A549 (cell line): ENCODE results near the gene TMEM200A. TPM values are rescaled to one million over a fixed set of nuclear protein-coding genes. Genes with fewer than 3 reads are reported as not detected.

Experiments used
- ATAC-seq, 2 experiments: fragments of 200-7000 bp in 1 of 2; fragments of >200 bp in 1 of 2; cut with Nextera tagmentation in 1 of 2; cut with Tn5 transposase in 1 of 2; 3 replicates each; pipeline versions ENCODE4 v1.8.0 to v1.9.1; 2018 to 2020; ENCODE audit warnings: mild to moderate bottlenecking in 1 of 2, moderate library complexity in 1 of 2
- CTCF ChIA-PET: fragments of 300-600 bp; sonication (Branson Sonifier 250); formaldehyde crosslinking; extraction: SDS; loops from one replicate; lab custom pipeline; 2021; ENCODE audit warnings: antibody characterized with exemption, inconsistent platforms; lab: Yijun Ruan, JAX
- POLR2A ChIA-PET: fragments of 350-600 bp; formaldehyde crosslinking; extraction: SDS; loops from one replicate; lab custom pipeline; 2021; ENCODE audit warnings: antibody characterized with exemption, inconsistent platforms; lab: Yijun Ruan, JAX
- DNase-seq, 2 experiments: peaks; one replicate each; pipeline versions ENCODE4 v3.0.0 to v3.0.0-alpha.2; 2011 to 2016; ENCODE audit warnings: low read depth in 1 of 2, low spot score in 1 of 2
- FAIRE-seq: peaks from 2 replicates; lab custom pipeline; 2011; peaks lifted over from hg19 to GRCh38; lab: Jason Lieb, UNC
- H3K27ac ChIP-seq, 2 experiments: fragments of >200 bp; sonication (Bioruptor Twin); formaldehyde crosslinking; 3 replicates each; pipeline ENCODE4 v1.5.1; 2016 to 2017
- H3K4me1 ChIP-seq: fragments of >200 bp; sonication (Bioruptor Twin); formaldehyde crosslinking; 3 replicates; pipeline ENCODE4 v1.6.1; 2016
- H3K4me2 ChIP-seq: fragments of >200 bp; sonication (Bioruptor Twin); formaldehyde crosslinking; 3 replicates; pipeline ENCODE4 v1.6.1; 2016
- H3K4me3 ChIP-seq: fragments of >200 bp; sonication (Bioruptor Twin); formaldehyde crosslinking; 3 replicates; pipeline ENCODE4 v1.5.1; 2016
- H3K9me3 ChIP-seq: fragments of >200 bp; sonication (Bioruptor Twin); formaldehyde crosslinking; 3 replicates; pipeline ENCODE4 v1.6.1; 2016
- CTCF ChIP-seq: fragments of >200 bp; sonication (Bioruptor Twin); formaldehyde crosslinking; IDR thresholded peaks from 3 replicates; pipeline ENCODE4 v1.5.1; 2016
- ELK1 ChIP-seq: fragments of 150-350 bp; IDR thresholded peaks from 2 replicates; pipeline ENCODE4 v1.6.1; 2014; ENCODE audit warnings: low read depth, mild to moderate bottlenecking, low read length
- EP300 ChIP-seq, 2 experiments: fragments of >200 bp; sonication (Bioruptor Twin); formaldehyde crosslinking; IDR thresholded peaks; 2 replicates in 1 of 2; 3 replicates in 1 of 2; pipeline ENCODE4 v1.6.1; 2016 to 2017
- FOSL2 ChIP-seq, 2 experiments: fragments of 450-650 bp in 1 of 2; fragments of >200 bp in 1 of 2; sonication (Bioruptor Twin) in 1 of 2; formaldehyde crosslinking; IDR thresholded peaks; 2 replicates each; pipeline versions ENCODE4 v1.5.0 to v1.6.1; 2016 to 2020; ENCODE audit warnings: mild to moderate bottlenecking in 1 of 2, moderate library complexity in 1 of 2
- GATA3 ChIP-seq: IDR thresholded peaks from 2 replicates; pipeline ENCODE4 v1.6.1; 2012; ENCODE audit warnings: borderline replicate concordance
- HDAC2 ChIP-seq: fragments of 200-600 bp; sonication (generic); IDR thresholded peaks from 2 replicates; pipeline ENCODE4 v1.6.1; 2016
- HES2 ChIP-seq: fragments of >200 bp; sonication (Bioruptor Twin); formaldehyde crosslinking; IDR thresholded peaks from 2 replicates; pipeline ENCODE4 v1.6.1; 2016
- HOXB13 ChIP-seq: fragments of 250-450 bp; sonication (Bioruptor Pico); IDR thresholded peaks from 2 replicates; pipeline ENCODE4 v1.5.0; 2020; ENCODE audit warnings: low read depth, mild to moderate bottlenecking, moderate library complexity
- MAFK ChIP-seq: fragments of 450-650 bp; IDR thresholded peaks from 2 replicates; pipeline ENCODE4 v1.6.1; 2014; ENCODE audit not compliant: partially characterized antibody
- MAX ChIP-seq: IDR thresholded peaks from 2 replicates; pipeline ENCODE4 v1.6.1; 2012
- MAZ ChIP-seq: fragments of 150-350 bp; IDR thresholded peaks from 2 replicates; pipeline ENCODE4 v1.6.1; 2014; ENCODE audit warnings: antibody characterized with exemption, low read depth, low read length, borderline replicate concordance
- PHF8 ChIP-seq: fragments of 200-600 bp; sonication (generic); IDR thresholded peaks from 2 replicates; pipeline ENCODE4 v1.6.1; 2016; ENCODE audit warnings: low read depth, mild to moderate bottlenecking, antibody characterized with exemption, moderate library complexity, borderline replicate concordance
- TFCP2L1 ChIP-seq: fragments of 250-450 bp; sonication (Bioruptor Pico); IDR thresholded peaks from 2 replicates; pipeline ENCODE4 v1.5.0; 2021; ENCODE audit warnings: mild to moderate bottlenecking
- WGBS: methylation state at CpG from one replicate; pipeline ENCODE4 v1.1.6; 2017; ENCODE audit errors: missing lambda C conversion rate; 5-methylcytosine and 5-hydroxymethylcytosine counted together
- polyA plus RNA-seq, 4 experiments: library from polyadenylated mRNA; depleted of rRNA in 3 of 4; stranded (reverse); fragments of >200 nt; fragmentation: RNase III in 1 of 4; extraction: RNeasy Plus Mini Kit Qiagen cat#74134 plus additional on column Dnase treatment in 1 of 4; gene quantifications; 2 replicates in 3 of 4; 3 replicates in 1 of 4; pipeline ENCODE4 v1.2.3, GENCODE V29; 2011 to 2017

Gene TMEM200A
- polyA plus RNA-seq, 2 of the 4 experiments (the other 2 are of a cell fraction) = 0.03 TPM; not detected in 1

GRCh38 chr6:130420911-130421310 lies 55.1 kb downstream of the TMEM200A start:
- Histone ChIP-seq H3K4me3 (no peak overlapping the region), H3K27ac (no peak overlapping the region), H3K9me3 (no peaks in the 10 kb centered on the region)
- ATAC-seq (no peak), DNase-seq (no peak)
- POLR2A ChIA-PET = no interaction called here
- 42% methylated on average over 4 of the region's 4 CpGs for WGBS
- TF ChIP-seq MAFK = no peak
- TF ChIP-seq HOXB13 (CRISPR knock-in tag) = no peak
- TF ChIP-seq PHF8 = no peak
- TF ChIP-seq GATA3 = no peak
- TF ChIP-seq, all 56 proteins: peak for 0
- CTCF ChIA-PET = no interaction called here
- Histone ChIP-seq H3K4me1 (no peaks in the 10 kb centered on the region), H3K4me2 (no peak overlapping the region)
- no peak for FAIRE-seq

- DNase-seq (no peak), FAIRE-seq (no peak), ATAC-seq (no peak)
- Histone ChIP-seq H3K4me1 (no peaks in the 10 kb centered on the region), H3K4me3 (no peak overlapping the region), H3K4me2 (no peak overlapping the region), H3K27ac (no peak overlapping the region), H3K9me3 (no peaks in the 10 kb centered on the region)
- TF ChIP-seq EP300 (IDR thresholded peaks at IDR 0.05) = no peak
- TF ChIP-seq ELK1 = no peak
- CTCF ChIA-PET = no interaction called here
- POLR2A ChIA-PET = no interaction called here
- WGBS = 0% methylated on average over 1 of the region's 1 CpG
Measured at GRCh38 chr6:130421585-130421984, 55.8 kb downstream of the TMEM200A start.

- Histone ChIP-seq H3K4me1 (no peaks in the 10 kb centered on the region), H3K27ac (no peak overlapping the region), H3K4me2 (no peak overlapping the region), H3K4me3 (no peak overlapping the region), H3K9me3 (no peaks in the 10 kb centered on the region)
- POLR2A ChIA-PET = no interaction called here
- CTCF ChIA-PET = no interaction called here
- no peak for FAIRE-seq
- ATAC-seq = no peak
- no peak for DNase-seq
- WGBS = 20% methylated on average over 3 of the region's 3 CpGs
- TF ChIP-seq MAX = no peak
- no peak for TF ChIP-seq FOSL2 (IDR thresholded peaks at IDR 0.05)
- no peak for TF ChIP-seq FOSL2 (CRISPR knock-in tag; IDR thresholded peaks at IDR 0.05)
- peak; percentile 36 for TF ChIP-seq MAFK
Measured at GRCh38 chr6:130423044-130423443, 57.2 kb downstream of the TMEM200A start.

- Histone ChIP-seq H3K4me1 (no peaks in the 10 kb centered on the region), H3K4me3 (no peak overlapping the region), H3K27ac (no peak overlapping the region), H3K4me2 (no peak overlapping the region), H3K9me3 (no peaks in the 10 kb centered on the region)
- FAIRE-seq = no peak
- POLR2A ChIA-PET = no interaction called here
- no peak for DNase-seq
- 0% methylated on average over 2 of the region's 2 CpGs for WGBS
- TF ChIP-seq HDAC2 = no peak
- no peak for TF ChIP-seq CTCF
- no peak for TF ChIP-seq MAZ
- TF ChIP-seq TFCP2L1 (CRISPR knock-in tag) = no peak
- CTCF ChIA-PET = no interaction called here
- no peak for ATAC-seq
Measured at GRCh38 chr6:130424710-130425109, 58.9 kb downstream of the TMEM200A start.

- WGBS = 3% methylated on average over 1 of the region's 1 CpG
- no peaks in the 10 kb centered on the region for H3K4me1 ChIP-seq
- CTCF ChIA-PET = no interaction called here
- TF ChIP-seq HES2 (no peak), GATA3 (no peak)
- TF ChIP-seq, all 56 proteins: peak for 0
- no peak overlapping the region for H3K4me2 ChIP-seq
- ATAC-seq (no peak), DNase-seq (no peak), FAIRE-seq (no peak)
- no peaks in the 10 kb centered on the region for H3K9me3 ChIP-seq
- POLR2A ChIA-PET = no interaction called here
- H3K4me3 ChIP-seq = no peak overlapping the region
- no peak overlapping the region for H3K27ac ChIP-seq
Measured at GRCh38 chr6:130425537-130425936, 59.7 kb downstream of the TMEM200A start.
